Limb (tissue), 2 donors: ENCODE data around the gene PORCN.

ENCODE experiments used
- DNase-seq, 2 donors: peaks; one replicate each; pipeline ENCODE4 v3.0.0-alpha.2; 2016; ENCODE audit errors: extremely low spot score in 2 of 2

The PORCN gene

DNA sequence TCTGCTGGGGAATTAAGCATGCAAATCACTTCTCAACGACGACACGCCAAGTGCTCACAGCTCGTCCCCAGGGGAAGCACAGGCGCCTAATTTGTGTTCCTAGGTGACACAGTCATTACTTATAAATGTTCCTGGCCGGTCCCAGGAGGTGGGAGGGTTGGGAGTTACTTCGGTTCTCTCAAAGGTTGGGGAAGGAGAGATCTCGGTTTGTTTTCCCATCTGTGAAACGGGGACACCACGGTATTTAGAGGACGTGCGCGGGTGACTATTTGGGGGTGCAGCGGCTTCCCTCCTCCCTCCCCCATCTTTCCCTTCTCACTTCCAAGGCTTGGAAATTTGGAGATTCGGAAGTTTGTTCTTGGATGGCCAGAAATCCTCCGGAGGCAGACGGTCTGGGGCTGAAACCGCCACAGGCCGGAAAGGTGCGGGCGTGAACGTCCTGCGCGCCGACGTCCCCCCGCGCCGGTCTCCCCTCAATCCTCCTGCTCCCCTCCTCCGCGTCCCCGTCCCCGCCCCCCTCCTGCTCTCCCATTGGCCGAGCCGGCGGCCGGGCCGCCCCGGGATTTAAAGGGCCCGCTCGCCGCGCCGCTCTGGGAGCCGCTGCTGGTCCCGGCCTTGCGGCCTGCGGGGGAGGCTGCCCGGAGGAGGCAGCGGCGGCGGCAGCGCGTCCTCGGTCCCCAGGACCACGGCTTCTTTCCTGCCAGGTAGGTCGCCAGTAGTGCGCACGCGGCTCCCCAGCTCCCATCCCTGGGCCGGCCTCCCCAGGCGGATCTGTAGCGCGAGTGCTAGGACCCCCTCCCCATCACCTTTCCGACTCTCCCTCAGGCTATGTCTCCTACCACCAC lies at the start of gene PORCN:
PORCN (plus strand) TSS at position 593 of the 845 bp plus-strand sequence. CDS start 829 bp downstream, outside the sequence.
- DNase-seq, result peak; percentile 32 to 84

DNA sequence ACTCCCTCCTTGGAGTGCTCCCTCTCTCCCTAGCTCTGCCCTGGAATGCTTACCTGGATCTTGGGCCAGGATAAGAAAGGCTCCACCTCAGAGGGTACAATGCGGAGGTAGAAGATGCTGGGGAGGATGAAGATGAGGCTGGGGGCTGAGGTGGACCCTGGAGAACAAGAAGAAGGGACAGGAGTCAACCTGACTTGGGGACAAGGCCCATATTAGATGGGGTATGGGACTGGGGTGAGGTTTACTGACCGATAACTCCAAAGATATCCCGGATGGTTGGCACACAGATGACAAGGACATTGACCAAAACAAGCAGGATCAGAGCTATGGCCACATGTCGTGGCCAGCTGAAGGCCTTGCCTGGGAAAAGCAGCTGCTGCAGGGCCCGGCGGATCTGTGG lies 49.3 kb upstream of the PORCN start:
- DNase-seq, result no peak

- no peak for DNase-seq
Observed at GRCh38 chrX:48460031-48460430, 48.8 kb upstream of the PORCN start.

GRCh38 chrX:48460606-48461005 lies 48.2 kb upstream of the PORCN start:
- DNase-seq, result no peak

DNA sequence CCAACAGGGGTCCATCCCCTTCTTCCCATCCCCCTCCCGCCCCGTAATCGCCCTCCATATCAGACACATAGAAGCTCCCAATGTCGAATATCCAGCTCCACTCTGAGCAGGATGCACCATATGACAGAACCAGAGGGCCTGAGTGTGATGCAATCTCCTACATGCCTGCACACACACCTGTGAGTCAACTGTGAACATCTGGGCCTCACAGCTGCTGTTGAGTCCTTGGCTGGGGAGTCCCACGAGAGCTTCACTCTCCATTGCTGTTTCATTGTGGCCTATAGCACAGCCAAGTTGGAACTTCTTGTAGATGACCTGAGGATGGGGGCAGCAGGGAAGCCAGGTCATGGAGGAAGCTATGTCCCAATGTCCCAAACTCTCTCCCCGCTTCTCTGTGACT lies 47.0 kb upstream of the PORCN start:
- no peak for DNase-seq

GRCh38 chrX:48465336-48465933 lies 43.4 kb upstream of the PORCN start:
- no peak for DNase-seq

DNA sequence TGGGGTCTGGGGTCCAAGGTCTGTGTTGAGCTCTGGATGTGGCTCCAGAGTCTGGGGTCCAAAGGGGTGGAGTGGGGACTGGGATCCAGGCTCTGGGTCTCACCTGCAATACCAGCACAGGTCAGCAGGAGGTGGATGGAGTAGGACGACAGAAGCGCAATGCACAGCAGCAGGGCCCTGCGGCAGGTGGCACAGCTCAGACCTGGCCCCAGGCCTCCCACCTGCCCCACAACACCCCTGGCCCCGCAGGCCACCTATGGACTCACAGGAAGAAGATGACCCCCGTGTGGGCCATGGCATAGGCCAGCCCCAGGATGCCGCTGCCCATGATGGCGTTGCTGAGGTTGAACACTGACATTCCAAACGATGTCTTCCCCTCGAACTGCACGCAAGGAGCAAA lies 42.1 kb upstream of the PORCN start:
- no peak for DNase-seq

DNA sequence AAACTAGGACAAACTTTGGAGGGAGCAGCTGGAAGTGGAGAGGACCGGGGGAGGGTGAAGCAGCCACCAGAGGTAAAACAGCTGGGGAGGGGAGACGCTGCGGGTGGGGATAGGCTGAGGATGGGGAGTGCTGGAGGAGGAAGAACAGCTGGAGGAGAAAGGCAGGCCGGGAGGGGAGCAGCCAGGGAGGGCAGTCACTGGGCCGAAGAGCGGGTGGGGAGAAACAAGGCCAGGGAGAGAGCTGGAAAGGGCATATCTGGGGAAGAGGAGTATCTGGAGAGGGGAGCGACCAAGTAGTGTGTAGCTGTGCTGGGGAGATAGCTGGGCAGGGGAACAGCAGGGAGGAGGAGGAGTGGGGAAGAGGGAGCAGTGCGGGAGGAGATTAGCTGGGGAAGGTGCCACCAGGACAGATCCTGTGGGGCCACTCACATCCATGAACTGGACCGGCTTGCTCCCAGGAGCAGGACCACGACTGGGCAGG lies 41.5 kb upstream of the PORCN start:
- DNase-seq, result no peak

DNA sequence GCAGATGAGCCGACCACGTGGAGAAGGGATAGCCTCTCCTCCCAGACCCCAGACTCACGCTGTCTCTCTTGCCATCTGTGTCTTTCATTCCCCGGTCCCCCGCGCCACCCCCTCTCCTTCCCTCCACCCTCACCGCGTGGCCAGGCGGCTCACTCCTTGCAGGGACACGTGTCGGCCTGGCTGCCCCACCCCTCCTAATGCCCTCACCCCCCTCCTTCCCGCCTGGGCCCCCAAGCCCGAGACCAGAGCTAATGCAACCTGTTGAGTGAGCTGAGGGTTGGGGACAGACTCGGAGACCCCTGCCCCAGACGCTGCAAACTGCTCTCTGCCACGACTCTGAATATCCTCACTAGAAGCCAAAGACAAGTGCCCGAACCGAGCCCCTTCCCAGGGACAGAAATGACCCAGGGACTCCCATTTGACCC lies 40.5 kb upstream of the PORCN start:
- peak in 1 of 2 donors; percentile 42 for DNase-seq

- no peak for DNase-seq
Observed at GRCh38 chrX:48468693-48469691, 39.8 kb upstream of the PORCN start.

GRCh38 chrX:48470110-48470832 lies 38.5 kb upstream of the PORCN start, which contains the start of gene SLC38A5:
Gene SLC38A5 (minus strand): TSS chrX:48470260. CDS start chrX:48467924, 2,336 bp downstream.
- DNase-seq, result no peak

DNA sequence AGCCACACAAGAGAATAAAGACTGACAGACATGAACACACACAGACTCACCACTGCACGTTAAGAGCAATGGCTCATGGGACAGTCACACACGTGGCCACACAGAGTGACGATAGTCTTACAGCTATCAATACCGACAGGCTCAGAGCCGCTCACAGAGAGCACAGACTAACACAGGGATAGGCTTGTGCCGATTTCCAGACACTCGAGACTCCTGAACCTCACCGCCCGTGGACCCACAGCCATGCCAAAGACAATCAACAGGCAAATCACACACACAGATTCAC lies 38.0 kb upstream of the PORCN start:
- no peak for DNase-seq

DNA sequence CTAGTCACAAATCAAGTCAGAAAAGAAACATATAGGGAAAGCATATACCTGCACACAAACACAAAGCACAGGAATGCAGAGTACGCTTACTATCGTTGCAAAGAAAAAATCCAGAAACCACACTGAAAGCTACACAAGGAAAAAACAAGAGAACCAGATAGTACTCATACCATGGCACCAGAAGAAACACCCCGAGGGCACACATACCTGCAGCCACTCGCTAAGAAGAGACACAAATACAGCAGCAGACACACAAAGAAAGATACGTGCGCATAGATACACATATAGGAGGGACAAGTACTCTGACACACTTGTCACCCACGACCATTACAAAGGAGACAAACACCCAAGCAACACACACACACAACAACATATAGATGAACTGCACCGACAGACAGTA lies 37.3 kb upstream of the PORCN start:
- no peak for DNase-seq

- DNase-seq, result no peak
Observed at GRCh38 chrX:48472225-48472624, 36.6 kb upstream of the PORCN start.

GRCh38 chrX:48472851-48473703 lies 35.7 kb upstream of the PORCN start:
- DNase-seq, result no peak

DNA sequence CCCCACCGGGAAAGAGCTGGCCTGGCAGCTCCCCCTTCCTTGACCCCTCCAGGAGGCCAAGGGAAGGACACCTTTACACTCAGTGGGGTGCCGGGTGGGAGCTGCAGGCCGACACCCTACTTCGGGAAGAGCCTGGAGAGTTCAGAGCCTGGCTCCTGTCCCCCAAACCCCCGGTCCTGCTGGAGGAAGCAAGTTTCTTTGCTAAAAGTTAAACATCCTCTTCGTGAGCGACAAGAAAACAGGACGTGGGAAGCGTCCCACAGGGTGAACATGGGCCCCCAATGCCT lies 35.1 kb upstream of the PORCN start:
- no peak for DNase-seq

GRCh38 chrX:48474127-48474526 lies 34.7 kb upstream of the PORCN start:
- DNase-seq, result no peak

DNA sequence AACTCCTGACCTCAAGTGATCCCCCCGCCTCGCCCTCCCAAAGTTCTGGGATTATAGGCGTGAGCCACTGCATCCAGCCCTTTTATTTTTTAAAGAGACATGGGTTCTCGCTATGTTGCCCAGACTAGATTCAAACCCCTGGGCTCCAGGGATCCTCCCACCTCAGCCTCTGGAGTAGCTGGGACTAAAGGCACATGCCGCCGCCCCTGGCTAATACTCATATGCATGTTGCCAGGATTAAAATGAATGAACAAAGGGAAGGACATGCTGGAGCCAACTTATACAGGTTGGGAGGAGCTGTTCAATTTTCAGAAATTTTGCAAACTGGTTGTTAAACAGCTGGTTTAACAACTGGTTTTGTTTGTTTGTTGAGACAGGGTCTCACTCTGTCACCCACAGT lies 34.2 kb upstream of the PORCN start:
- no peak for DNase-seq

DNA sequence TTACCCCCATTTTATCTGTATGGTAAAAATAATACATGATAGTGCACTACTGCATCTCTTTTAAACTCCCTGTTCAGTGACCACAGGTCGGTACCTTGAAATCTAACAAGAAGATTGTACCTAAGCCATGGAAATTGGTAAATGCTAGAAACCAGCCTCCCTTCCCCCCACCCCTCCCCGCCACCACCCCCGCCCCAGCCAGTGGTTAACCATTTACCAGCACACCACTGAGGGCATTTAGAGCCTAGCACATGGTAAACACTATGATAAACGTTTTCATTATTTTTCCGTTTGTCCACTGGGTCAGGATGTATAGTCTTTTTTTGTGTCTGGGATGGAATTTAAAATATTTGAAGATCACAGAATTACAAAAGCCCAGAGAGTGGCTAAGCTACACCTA lies 33.5 kb upstream of the PORCN start:
- no peak for DNase-seq
